Raji (cell line): ENCODE measurements around the gene ARHGAP5.

ENCODE experiments used
- POLR2A ChIP-seq: IDR thresholded peaks from 2 replicates; pipeline ENCODE4 v1.6.1; 2011; ENCODE audit warnings: low read depth, low read length, control low read depth; ENCODE audit not compliant: insufficient read depth

ARHGAP5 gene

GRCh38 chr14:32085845-32086383 lies 8.8 kb downstream of the ARHGAP5 start:
- TF ChIP-seq POLR2A = no peak

- TF ChIP-seq POLR2A = no peak
These were observed 10.2 kb downstream of the ARHGAP5 start for GRCh38 chr14:32087173-32087861.

GRCh38 chr14:32087907-32088306 lies 10.8 kb downstream of the ARHGAP5 start:
- TF ChIP-seq POLR2A = no peak

GRCh38 chr14:32090686-32091085 lies 13.6 kb downstream of the ARHGAP5 start:
- TF ChIP-seq POLR2A = no peak

- TF ChIP-seq POLR2A = no peak
These were observed 22.4 kb downstream of the ARHGAP5 start for GRCh38 chr14:32099473-32099872.

GRCh38 chr14:32100175-32100574 lies 23.1 kb downstream of the ARHGAP5 start:
- no peak for TF ChIP-seq POLR2A

GRCh38 chr14:32102152-32102787 lies 25.2 kb downstream of the ARHGAP5 start:
- no peak for TF ChIP-seq POLR2A

GRCh38 chr14:32102968-32103367 lies 25.9 kb downstream of the ARHGAP5 start:
- no peak for TF ChIP-seq POLR2A

GRCh38 chr14:32104308-32104707 lies 27.2 kb downstream of the ARHGAP5 start:
- no peak for TF ChIP-seq POLR2A

GRCh38 chr14:32104803-32105202 lies 27.7 kb downstream of the ARHGAP5 start:
- TF ChIP-seq POLR2A = no peak

GRCh38 chr14:32109676-32110547 lies 32.8 kb downstream of the ARHGAP5 start:
- TF ChIP-seq POLR2A = no peak

- no peak for TF ChIP-seq POLR2A
These were observed 33.4 kb downstream of the ARHGAP5 start for GRCh38 chr14:32110548-32110896.

GRCh38 chr14:32121536-32121935 lies 44.4 kb downstream of the ARHGAP5 start:
- TF ChIP-seq POLR2A = no peak

GRCh38 chr14:32121948-32122347 lies 44.8 kb downstream of the ARHGAP5 start:
- no peak for TF ChIP-seq POLR2A

- no peak for TF ChIP-seq POLR2A
These were observed 51.6 kb downstream of the ARHGAP5 start for GRCh38 chr14:32128703-32129102.

- TF ChIP-seq POLR2A = no peak
These were observed 52.0 kb downstream of the ARHGAP5 start for GRCh38 chr14:32129124-32129523.
